Measurements from ENCODE around the gene NFIB.

Gene NFIB

DNA sequence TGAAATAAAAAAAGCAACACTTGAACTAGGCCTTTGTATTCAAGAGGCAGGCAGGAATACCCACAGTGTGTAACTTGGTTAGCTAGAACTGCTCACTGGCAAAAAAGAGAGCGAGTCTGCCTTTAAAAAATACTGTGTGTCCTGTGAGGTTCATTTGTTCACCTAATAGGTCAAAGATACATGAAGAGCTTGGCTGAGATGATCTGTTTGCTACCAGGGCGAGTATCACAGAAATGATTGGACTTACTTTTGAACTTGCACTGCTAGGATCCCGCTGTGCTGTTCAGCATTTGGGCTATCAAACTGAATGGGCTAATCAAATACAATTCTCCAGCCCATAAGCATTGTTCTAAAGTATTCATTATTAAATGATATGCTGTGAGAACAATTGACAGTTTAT is 229.1 kb downstream of the NFIB start:
- TF ChIP-seq ARNT (IDR thresholded peaks at IDR 0.05) (no peak), BHLHE40 (IDR thresholded peaks at IDR 0.05; ENCODE audit: borderline replicate concordance) (no peak), SP1 (IDR thresholded peaks at IDR 0.05) (no peak), FOXK2 (IDR thresholded peaks at IDR 0.05) (no peak), NFRKB (IDR thresholded peaks at IDR 0.05) (no peak), HDGF (IDR thresholded peaks at IDR 0.05; ENCODE audit: borderline replicate concordance) (no peak), LEF1 (IDR thresholded peaks at IDR 0.05; ENCODE audit: borderline replicate concordance) (no peak), L3MBTL2 (conservative IDR thresholded peaks at IDR 0.05) (no peak), CTBP1 (IDR thresholded peaks at IDR 0.05; ENCODE audit: borderline replicate concordance) (no peak), FOXA1 (IDR thresholded peaks at IDR 0.05) (no peak), ZNF384 (IDR thresholded peaks at IDR 0.05) (no peak), FOXM1 (IDR thresholded peaks at IDR 0.05; ENCODE audit: borderline replicate concordance) (no peak), SUZ12 (IDR thresholded peaks at IDR 0.05) (no peak), TARDBP (IDR thresholded peaks at IDR 0.05) (no peak), ELF4 (IDR thresholded peaks at IDR 0.05) (no peak)
- TF ChIP-seq, protein P1, sequence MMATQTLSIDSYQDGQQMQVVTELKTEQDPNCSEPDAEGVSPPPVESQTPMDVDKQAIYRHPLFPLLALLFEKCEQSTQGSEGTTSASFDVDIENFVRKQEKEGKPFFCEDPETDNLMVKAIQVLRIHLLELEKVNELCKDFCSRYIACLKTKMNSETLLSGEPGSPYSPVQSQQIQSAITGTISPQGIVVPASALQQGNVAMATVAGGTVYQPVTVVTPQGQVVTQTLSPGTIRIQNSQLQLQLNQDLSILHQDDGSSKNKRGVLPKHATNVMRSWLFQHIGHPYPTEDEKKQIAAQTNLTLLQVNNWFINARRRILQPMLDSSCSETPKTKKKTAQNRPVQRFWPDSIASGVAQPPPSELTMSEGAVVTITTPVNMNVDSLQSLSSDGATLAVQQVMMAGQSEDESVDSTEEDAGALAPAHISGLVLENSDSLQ (IDR thresholded peaks at IDR 0.05), result no peak
- ChIA-PET CTCF (no interaction called here), POLR2A (no interaction called here)
- no peak for DNase-seq (ENCODE audit: extremely low spot score)

DNA sequence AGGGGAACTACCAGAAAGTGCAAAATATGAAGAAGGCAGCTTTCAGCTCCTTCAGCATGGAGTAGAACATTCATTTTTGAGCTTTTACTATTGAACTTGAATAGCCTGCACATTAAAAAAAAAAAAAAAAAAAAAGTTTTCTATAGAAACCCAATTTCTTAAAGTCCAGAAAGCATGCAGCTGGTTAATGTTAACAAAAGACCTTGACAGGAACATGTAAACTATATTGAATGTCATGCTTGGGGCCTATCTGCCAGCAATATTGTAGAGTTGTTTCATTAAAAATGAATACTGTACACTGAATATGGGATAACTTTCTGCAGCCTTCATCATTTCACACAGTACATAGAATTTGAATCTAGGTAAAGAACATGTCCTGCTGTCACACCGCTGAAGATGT is 230.6 kb downstream of the NFIB start:
- ChIA-PET POLR2A (no interaction called here), CTCF (no interaction called here)
- DNase-seq (ENCODE audit: extremely low spot score), result no peak
- TF ChIP-seq NFRKB (IDR thresholded peaks at IDR 0.05) (no peak), SUZ12 (IDR thresholded peaks at IDR 0.05) (no peak), TARDBP (IDR thresholded peaks at IDR 0.05) (no peak), FOXM1 (IDR thresholded peaks at IDR 0.05; ENCODE audit: borderline replicate concordance) (no peak), CTBP1 (IDR thresholded peaks at IDR 0.05; ENCODE audit: borderline replicate concordance) (no peak), SP1 (IDR thresholded peaks at IDR 0.05) (no peak), L3MBTL2 (conservative IDR thresholded peaks at IDR 0.05) (no peak), ELF4 (IDR thresholded peaks at IDR 0.05) (no peak), ZNF384 (IDR thresholded peaks at IDR 0.05) (no peak), HDGF (IDR thresholded peaks at IDR 0.05; ENCODE audit: borderline replicate concordance) (no peak), ARNT (IDR thresholded peaks at IDR 0.05) (no peak), FOXA1 (IDR thresholded peaks at IDR 0.05) (no peak), BHLHE40 (IDR thresholded peaks at IDR 0.05; ENCODE audit: borderline replicate concordance) (no peak), FOXK2 (IDR thresholded peaks at IDR 0.05) (no peak), LEF1 (IDR thresholded peaks at IDR 0.05; ENCODE audit: borderline replicate concordance) (no peak)
- TF ChIP-seq, protein P1 (IDR thresholded peaks at IDR 0.05), result no peak

DNA sequence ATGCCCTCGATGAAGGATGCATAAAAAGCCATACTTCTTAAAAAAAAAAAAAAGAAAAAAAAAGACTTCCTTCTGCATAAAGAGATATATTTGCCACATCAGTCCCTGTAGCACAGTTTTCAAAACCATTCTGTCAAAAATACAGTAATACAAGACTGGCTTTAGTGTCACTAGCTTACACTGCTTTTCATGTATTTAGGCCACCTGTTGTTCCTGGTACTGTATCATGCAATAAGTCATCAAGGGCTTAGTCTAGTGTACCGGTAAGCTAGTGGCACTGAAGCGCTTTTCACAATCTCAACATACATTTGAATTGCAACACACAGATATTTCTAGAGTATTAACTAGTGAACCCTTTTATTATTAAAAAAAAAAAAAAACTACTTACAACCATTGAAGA is 231.2 kb downstream of the NFIB start:
- no peak for TF ChIP-seq HDGF (IDR thresholded peaks at IDR 0.05; ENCODE audit: borderline replicate concordance)
- no peak for TF ChIP-seq L3MBTL2 (conservative IDR thresholded peaks at IDR 0.05)
- TF ChIP-seq TARDBP (IDR thresholded peaks at IDR 0.05), result no peak
- TF ChIP-seq SUZ12 (IDR thresholded peaks at IDR 0.05), result no peak
- no peak for TF ChIP-seq FOXK2 (IDR thresholded peaks at IDR 0.05)
- no peak for TF ChIP-seq ZNF384 (IDR thresholded peaks at IDR 0.05)
- TF ChIP-seq ELF4 (IDR thresholded peaks at IDR 0.05), result no peak
- no peak for TF ChIP-seq FOXA1 (IDR thresholded peaks at IDR 0.05)
- TF ChIP-seq, protein P1 (IDR thresholded peaks at IDR 0.05), result no peak
- TF ChIP-seq ARNT (IDR thresholded peaks at IDR 0.05), result no peak
- TF ChIP-seq BHLHE40 (IDR thresholded peaks at IDR 0.05; ENCODE audit: borderline replicate concordance), result no peak
- no peak for TF ChIP-seq SP1 (IDR thresholded peaks at IDR 0.05)
- TF ChIP-seq CTBP1 (IDR thresholded peaks at IDR 0.05; ENCODE audit: borderline replicate concordance), result no peak
- no peak for TF ChIP-seq LEF1 (IDR thresholded peaks at IDR 0.05; ENCODE audit: borderline replicate concordance)
- TF ChIP-seq NFRKB (IDR thresholded peaks at IDR 0.05), result no peak
- no peak for TF ChIP-seq FOXM1 (IDR thresholded peaks at IDR 0.05; ENCODE audit: borderline replicate concordance)
- DNase-seq (ENCODE audit: extremely low spot score), result no peak
- POLR2A ChIA-PET, result no interaction called here
- CTCF ChIA-PET, result no interaction called here

DNA sequence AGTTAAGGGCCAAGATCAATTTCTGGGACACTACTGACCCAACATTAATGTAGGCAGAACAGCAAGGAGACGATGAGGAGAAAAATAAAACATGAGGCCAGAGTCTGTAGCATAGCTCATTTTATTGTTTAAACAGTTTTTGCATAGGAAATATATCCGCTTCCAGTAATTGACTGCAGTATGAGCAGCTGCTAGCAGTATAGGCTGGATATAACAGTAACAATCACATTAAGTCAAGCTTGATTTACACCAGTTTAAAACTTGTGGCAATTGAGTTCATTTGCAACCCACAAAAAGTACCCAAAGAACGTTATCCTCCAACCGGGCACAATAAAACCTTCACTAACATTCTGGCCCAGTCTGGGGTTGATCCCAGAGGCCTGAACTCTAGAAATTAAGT is 232.2 kb downstream of the NFIB start:
- no peak for DNase-seq (ENCODE audit: extremely low spot score)
- POLR2A ChIA-PET, result no interaction called here
- CTCF ChIA-PET, result no interaction called here
- no peak for TF ChIP-seq FOXM1 (IDR thresholded peaks at IDR 0.05; ENCODE audit: borderline replicate concordance)
- no peak for TF ChIP-seq TARDBP (IDR thresholded peaks at IDR 0.05)
- no peak for TF ChIP-seq CTBP1 (IDR thresholded peaks at IDR 0.05; ENCODE audit: borderline replicate concordance)
- TF ChIP-seq ARNT (IDR thresholded peaks at IDR 0.05), result no peak
- TF ChIP-seq ELF4 (IDR thresholded peaks at IDR 0.05), result no peak
- TF ChIP-seq L3MBTL2 (conservative IDR thresholded peaks at IDR 0.05), result no peak
- TF ChIP-seq ZNF384 (IDR thresholded peaks at IDR 0.05), result no peak
- TF ChIP-seq, protein P1 (IDR thresholded peaks at IDR 0.05), result no peak
- TF ChIP-seq FOXA1 (IDR thresholded peaks at IDR 0.05), result no peak
- no peak for TF ChIP-seq BHLHE40 (IDR thresholded peaks at IDR 0.05; ENCODE audit: borderline replicate concordance)
- no peak for TF ChIP-seq FOXK2 (IDR thresholded peaks at IDR 0.05)
- TF ChIP-seq NFRKB (IDR thresholded peaks at IDR 0.05), result no peak
- no peak for TF ChIP-seq SP1 (IDR thresholded peaks at IDR 0.05)
- no peak for TF ChIP-seq SUZ12 (IDR thresholded peaks at IDR 0.05)
- TF ChIP-seq LEF1 (IDR thresholded peaks at IDR 0.05; ENCODE audit: borderline replicate concordance), result no peak

DNA sequence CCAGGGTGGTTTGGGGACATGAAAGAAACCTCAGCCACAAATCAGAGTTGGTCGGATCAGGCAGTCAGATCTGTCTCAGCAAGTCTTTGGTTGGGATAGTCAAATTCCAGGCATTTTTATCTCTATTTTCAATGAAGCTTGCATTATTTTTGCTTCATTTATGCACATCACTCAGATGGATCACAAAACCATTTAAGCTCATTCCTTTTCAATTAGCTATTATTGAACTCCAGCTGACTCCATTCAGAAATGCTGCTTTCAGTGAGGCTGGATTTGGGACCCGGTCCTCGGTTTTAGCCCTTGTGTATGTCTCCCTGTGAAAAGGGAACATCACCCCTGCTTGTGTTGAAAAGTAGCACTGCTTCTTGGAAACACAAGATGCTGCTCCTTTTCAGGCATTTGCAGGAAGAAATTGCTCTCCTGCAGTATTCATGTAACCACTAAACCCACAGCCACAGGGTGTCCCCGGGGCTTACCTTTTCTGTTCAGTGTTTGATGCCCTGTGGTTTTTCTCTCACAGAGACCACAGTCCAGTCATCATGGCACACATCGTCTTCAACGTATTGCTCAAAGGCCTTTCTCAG is 232.9 kb downstream of the NFIB start:
- DNase-seq (ENCODE audit: extremely low spot score), result no peak
- POLR2A ChIA-PET, result no interaction called here

More for the DNA sequence above, 232.9 kb downstream of the NFIB start:
- CTCF ChIA-PET, result no interaction called here
- TF ChIP-seq LEF1 (IDR thresholded peaks at IDR 0.05; ENCODE audit: borderline replicate concordance) (no peak), FOXM1 (IDR thresholded peaks at IDR 0.05; ENCODE audit: borderline replicate concordance) (no peak), BHLHE40 (IDR thresholded peaks at IDR 0.05; ENCODE audit: borderline replicate concordance) (no peak), NFRKB (IDR thresholded peaks at IDR 0.05) (no peak)

Data from HEK293T (cell line).